NCI-H526 treated with DMSO at 0.1 percent for 48 hours (cell line): Measurements from ENCODE around the gene OR10P1.

Experiments
- DNase-seq: peaks from one replicate; lab custom pipeline; 2025; lab: John Stamatoyannopoulos, UW

OR10P1 gene

DNA sequence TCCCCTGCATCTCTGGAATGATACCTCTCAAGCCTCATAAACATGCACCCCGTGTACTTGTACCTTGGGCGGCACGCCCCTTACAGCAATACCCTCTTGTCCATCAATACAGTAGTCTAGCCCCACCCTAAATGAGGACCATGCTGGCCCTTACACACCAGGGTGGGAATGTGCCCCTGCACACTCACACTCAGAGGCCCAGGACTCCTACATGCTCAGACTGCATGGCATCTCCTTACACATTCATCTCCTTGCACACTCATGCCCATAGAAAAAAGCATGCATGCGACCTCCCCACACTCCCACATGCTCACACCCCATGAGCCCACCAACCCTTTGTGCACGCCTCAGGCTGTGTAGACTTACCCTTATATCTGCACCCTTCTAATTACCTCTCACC lies 49.0 kb downstream of the OR10P1 start:
- DNase-seq: no peak

DNA sequence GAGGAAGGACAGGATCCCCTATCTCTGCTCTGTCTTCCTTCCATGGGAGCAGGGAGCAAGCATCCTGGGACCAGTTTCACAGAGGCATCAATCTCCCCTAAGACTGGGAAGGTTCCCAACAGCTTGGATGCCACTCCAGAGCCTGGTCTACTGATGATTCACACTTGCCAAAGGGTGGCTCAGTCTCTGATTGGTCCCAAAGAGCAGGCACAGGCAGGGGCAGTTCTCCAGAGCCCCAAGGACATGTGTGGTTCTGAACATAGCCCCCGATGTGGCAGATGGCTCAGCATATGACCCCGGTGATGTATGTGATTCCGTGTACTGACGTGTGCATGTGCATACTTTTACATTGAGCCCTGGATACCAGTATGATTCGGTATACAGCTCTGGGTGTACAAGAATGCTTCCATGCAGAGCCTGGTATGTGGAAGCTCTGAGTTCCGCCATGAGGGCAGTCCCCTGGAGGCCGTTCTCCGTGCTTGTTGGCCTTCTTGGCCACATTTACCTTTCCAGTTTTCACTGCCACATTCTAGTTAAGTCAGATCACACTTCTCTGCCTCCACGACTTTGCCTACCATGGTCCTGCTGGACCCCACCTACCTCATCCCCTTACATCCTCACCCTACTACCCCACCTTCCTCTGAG lies 49.8 kb downstream of the OR10P1 start:
- no peak for DNase-seq
